Tibial nerve (tissue), 4 donors: ENCODE results near the gene KRT85. TPM values are rescaled to one million over a fixed set of nuclear protein-coding genes. Genes with fewer than 3 reads are reported as not detected.

Experiments
- DNase-seq, 2 donors: peaks; one replicate each; pipeline ENCODE4 v3.0.0-alpha.2; 2019; ENCODE audit warnings: low spot score in 2 of 2
- H3K27ac ChIP-seq, 4 donors: fragments of 200-600 bp; sonication (generic) in 3 of 4; one replicate each; pipeline ENCODE4 v1.5.1; 2017 to 2019; ENCODE audit warnings: mild to moderate bottlenecking in 1 of 4
- H3K27me3 ChIP-seq, 2 donors: fragments of 200-600 bp; sonication (generic) in 1 of 2; one replicate each; pipeline versions ENCODE4 v1.5.1 to v1.6.0; 2017 to 2019
- H3K36me3 ChIP-seq, 3 donors: fragments of 200-600 bp; sonication (generic); one replicate each; pipeline ENCODE4 v1.5.1; 2018 to 2019
- H3K4me1 ChIP-seq, 4 donors: fragments of 200-600 bp; sonication (generic) in 3 of 4; one replicate each; pipeline ENCODE4 v1.5.1; 2017 to 2019
- H3K4me3 ChIP-seq, 4 donors: fragments of 200-600 bp; sonication (generic) in 3 of 4; one replicate each; pipeline ENCODE4 v1.5.1; 2017 to 2019; ENCODE audit warnings: mild to moderate bottlenecking in 1 of 4, moderate library complexity in 1 of 4
- H3K9me3 ChIP-seq, 4 donors: fragments of 200-600 bp; sonication (generic) in 3 of 4; one replicate each; pipeline ENCODE4 v1.5.1; 2017 to 2019
- CTCF ChIP-seq, 5 experiments: fragments of 200-600 bp in 3 of 5; fragments of 450-650 bp in 2 of 5; sonication (generic) in 3 of 5; IDR thresholded peaks; one replicate each; pipeline ENCODE4 v1.5.1; 2016 to 2019; ENCODE audit warnings: antibody characterized with exemption in 5 of 5, mild to moderate bottlenecking in 3 of 5, moderate library complexity in 2 of 5
- EP300 ChIP-seq, 2 donors: sonication (generic); formaldehyde crosslinking; IDR thresholded peaks; one replicate each; pipeline ENCODE4 v1.6.1; 2017; ENCODE audit warnings: antibody characterized with exemption in 2 of 2, mild to moderate bottlenecking in 1 of 2
- POLR2A ChIP-seq, 2 donors: fragments of 450-650 bp; IDR thresholded peaks; one replicate each; pipeline ENCODE4 v1.6.1; 2017; ENCODE audit warnings: antibody characterized with exemption in 2 of 2, mild to moderate bottlenecking in 2 of 2, moderate library complexity in 2 of 2
- WGBS, 2 donors: methylation state at CpG; one replicate each; pipeline ENCODE4 v1.1.5; 2018; 5-methylcytosine and 5-hydroxymethylcytosine counted together
- total RNA-seq, 4 donors: library from RNA; depleted of rRNA; stranded (reverse); fragments of >200 nt; gene quantifications; one replicate each; pipeline ENCODE4 v1.1.0, GENCODE V29; 2016

Gene KRT85
- total RNA-seq, 4 donors from 2014 or later, result not detected

- 76 to 78% methylated on average over 10 of the region's 10 CpGs for WGBS, 2 donors
- TF ChIP-seq EP300 (IDR thresholded peaks at IDR 0.05) (no peak), CTCF (IDR thresholded peaks at IDR 0.05) (no peak)
- no peak for DNase-seq
Measured at GRCh38 chr12:52323416-52324152, 43.7 kb downstream of the KRT85 start.

GRCh38 chr12:52323001-52323400 is 44.3 kb downstream of the KRT85 start:
- Histone ChIP-seq H3K4me3 (no peak overlapping the region), H3K36me3 (no peaks in the 10 kb centered on the region), H3K4me1 (no peaks in the 10 kb centered on the region), H3K9me3 (no peaks in the 10 kb centered on the region), H3K27me3 (peaks cover 0 to 32% of the 10 kb centered on the region in 2 donors), H3K27ac (no peak overlapping the region)
- TF ChIP-seq POLR2A (IDR thresholded peaks at IDR 0.05), result no peak
- no peak for TF ChIP-seq CTCF (IDR thresholded peaks at IDR 0.05)
- no peak for TF ChIP-seq EP300 (IDR thresholded peaks at IDR 0.05)
- no peak for DNase-seq
- 73 to 82% methylated on average over 1 of the region's 1 CpG for WGBS, 2 donors

More at GRCh38 chr12:52323416-52324152, 43.7 kb downstream of the KRT85 start:
- H3K27ac ChIP-seq, result no peak overlapping the region
- no peaks in the 10 kb centered on the region for H3K4me1 ChIP-seq
- H3K9me3 ChIP-seq, result no peaks in the 10 kb centered on the region
- H3K27me3 ChIP-seq, result peaks cover 0 to 32% of the 10 kb centered on the region in 2 donors
- H3K36me3 ChIP-seq, result no peaks in the 10 kb centered on the region
- no peak overlapping the region for H3K4me3 ChIP-seq

- no peak for DNase-seq
- 88 to 96% methylated on average over 1 of the region's 1 CpG for WGBS, 2 donors
- no peak overlapping the region for H3K27ac ChIP-seq
Measured at GRCh38 chr12:52322069-52322468, 45.2 kb downstream of the KRT85 start.

GRCh38 chr12:52321418-52321817 is 45.9 kb downstream of the KRT85 start:
- DNase-seq, result no peak
- H3K4me3 ChIP-seq, result no peak overlapping the region
- H3K27ac ChIP-seq, result no peak overlapping the region
- 38 to 53% methylated on average over 4 of the region's 4 CpGs for WGBS, 2 donors
- no peaks in the 10 kb centered on the region for H3K4me1 ChIP-seq
- H3K27me3 ChIP-seq, result peaks cover 0 to 29% of the 10 kb centered on the region in 2 donors
- TF ChIP-seq POLR2A (IDR thresholded peaks at IDR 0.05) (no peak), CTCF (IDR thresholded peaks at IDR 0.05) (no peak), EP300 (IDR thresholded peaks at IDR 0.05) (no peak)
- H3K36me3 ChIP-seq, result no peaks in the 10 kb centered on the region
- H3K9me3 ChIP-seq, result no peaks in the 10 kb centered on the region

More at GRCh38 chr12:52322069-52322468, 45.2 kb downstream of the KRT85 start:
- no peaks in the 10 kb centered on the region for H3K4me1 ChIP-seq
- no peak overlapping the region for H3K4me3 ChIP-seq
- no peaks in the 10 kb centered on the region for H3K36me3 ChIP-seq
- TF ChIP-seq CTCF (IDR thresholded peaks at IDR 0.05) (no peak), EP300 (IDR thresholded peaks at IDR 0.05) (no peak), POLR2A (IDR thresholded peaks at IDR 0.05) (no peak)
- H3K27me3 ChIP-seq, result peaks cover 0 to 29% of the 10 kb centered on the region in 2 donors
- H3K9me3 ChIP-seq, result no peaks in the 10 kb centered on the region

- TF ChIP-seq EP300 (IDR thresholded peaks at IDR 0.05), result no peak
- TF ChIP-seq CTCF (IDR thresholded peaks at IDR 0.05), result no peak
- no peak for TF ChIP-seq POLR2A (IDR thresholded peaks at IDR 0.05)
- Histone ChIP-seq H3K36me3 (no peaks in the 10 kb centered on the region), H3K4me1 (no peaks in the 10 kb centered on the region), H3K4me3 (no peak within 1 kb of the TSS), H3K9me3 (no peaks in the 10 kb centered on the region), H3K27ac (no peak within 1 kb of the TSS), H3K27me3 (peaks cover 0 to 29% of the 10 kb centered on the region in 2 donors)
- WGBS, 2 donors, result 65% methylated on average over 33 to 34 of the region's 35 CpGs
- DNase-seq, result no peak
Measured at GRCh38 chr12:52320784-52321400, 46.4 kb downstream of the KRT85 start, which contains the start of gene KRT83. KRT83 (minus strand) TSS chr12:52321398; CDS start chr12:52321335, 63 bp downstream.
